Ovary (tissue), 3 donors: ENCODE results near the gene SETX.

Experiments
- EP300 ChIP-seq: sonication (generic); formaldehyde crosslinking; IDR thresholded peaks from one replicate; pipeline ENCODE4 v1.6.1; 2017; ENCODE audit warnings: antibody characterized with exemption
- POLR2A ChIP-seq: fragments of 450-650 bp; IDR thresholded peaks from one replicate; pipeline ENCODE4 v1.6.1; 2017; ENCODE audit warnings: antibody characterized with exemption, mild to moderate bottlenecking, moderate library complexity
- TF ChIP-seq, protein P1 (sequence below), 3 donors: fragments of 450-650 bp in 2 of 3; fragments of 200-600 bp in 1 of 3; IDR thresholded peaks; one replicate each; pipeline versions ENCODE4 v1.5.1 to v1.8.0; 2016 to 2022; ENCODE audit warnings: antibody characterized with exemption in 3 of 3, mild to moderate bottlenecking in 1 of 3
- donor health status: DM: no; HTN: no; CAD: no.

DNA sequence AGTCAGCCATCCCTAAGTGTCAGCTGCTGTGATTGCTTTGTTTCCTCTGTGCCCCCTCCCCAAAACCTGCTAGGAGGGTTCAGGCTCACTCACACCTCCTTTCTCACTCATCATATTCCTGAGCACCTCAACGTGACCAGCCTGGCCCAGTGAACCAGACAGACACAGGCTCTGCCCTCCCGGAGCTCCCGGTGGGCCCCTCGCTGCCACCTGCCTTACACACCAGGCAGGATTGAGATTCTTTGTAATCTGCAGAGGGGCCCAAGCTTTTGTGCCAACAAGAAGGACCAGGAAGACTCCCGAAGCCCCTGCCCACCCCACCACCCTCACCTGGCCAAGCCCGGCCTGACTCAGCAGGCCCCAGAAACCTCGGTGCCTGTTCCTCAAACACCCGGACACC, 105.1 kb downstream of the SETX start:
- TF ChIP-seq POLR2A: no peak
- TF ChIP-seq, protein P1, sequence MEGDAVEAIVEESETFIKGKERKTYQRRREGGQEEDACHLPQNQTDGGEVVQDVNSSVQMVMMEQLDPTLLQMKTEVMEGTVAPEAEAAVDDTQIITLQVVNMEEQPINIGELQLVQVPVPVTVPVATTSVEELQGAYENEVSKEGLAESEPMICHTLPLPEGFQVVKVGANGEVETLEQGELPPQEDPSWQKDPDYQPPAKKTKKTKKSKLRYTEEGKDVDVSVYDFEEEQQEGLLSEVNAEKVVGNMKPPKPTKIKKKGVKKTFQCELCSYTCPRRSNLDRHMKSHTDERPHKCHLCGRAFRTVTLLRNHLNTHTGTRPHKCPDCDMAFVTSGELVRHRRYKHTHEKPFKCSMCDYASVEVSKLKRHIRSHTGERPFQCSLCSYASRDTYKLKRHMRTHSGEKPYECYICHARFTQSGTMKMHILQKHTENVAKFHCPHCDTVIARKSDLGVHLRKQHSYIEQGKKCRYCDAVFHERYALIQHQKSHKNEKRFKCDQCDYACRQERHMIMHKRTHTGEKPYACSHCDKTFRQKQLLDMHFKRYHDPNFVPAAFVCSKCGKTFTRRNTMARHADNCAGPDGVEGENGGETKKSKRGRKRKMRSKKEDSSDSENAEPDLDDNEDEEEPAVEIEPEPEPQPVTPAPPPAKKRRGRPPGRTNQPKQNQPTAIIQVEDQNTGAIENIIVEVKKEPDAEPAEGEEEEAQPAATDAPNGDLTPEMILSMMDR (IDR thresholded peaks at IDR 0.05): no peak
- no peak for TF ChIP-seq EP300
